ENCODE measurements around the gene SURF4.

Gene SURF4

GRCh38 chr9:133372144-133372543 lies 3.7 kb downstream of the SURF4 start:
- no peak for DNase-seq

- peak; percentile 28 for DNase-seq
These were observed 4.6 kb downstream of the SURF4 start for GRCh38 chr9:133371261-133371711.

GRCh38 chr9:133370685-133371084 lies 5.2 kb downstream of the SURF4 start:
- no peak for DNase-seq

- DNase-seq = no peak
These were observed 5.9 kb downstream of the SURF4 start for GRCh38 chr9:133369933-133370332.

GRCh38 chr9:133369422-133369821 lies 6.4 kb downstream of the SURF4 start:
- no peak for DNase-seq

GRCh38 chr9:133368249-133368881 lies 7.5 kb downstream of the SURF4 start:
- DNase-seq = no peak

GRCh38 chr9:133367778-133368177 lies 8.1 kb downstream of the SURF4 start:
- no peak for DNase-seq

- no peak for DNase-seq
These were observed 8.6 kb downstream of the SURF4 start for GRCh38 chr9:133367221-133367620.

- DNase-seq = no peak
These were observed 9.4 kb downstream of the SURF4 start for GRCh38 chr9:133366435-133366834.

- no peak for DNase-seq
These were observed 13.4 kb downstream of the SURF4 start for GRCh38 chr9:133362359-133363044.

GRCh38 chr9:133361507-133362092 lies 14.3 kb downstream of the SURF4 start:
- DNase-seq = no peak

- no peak for DNase-seq
These were observed 15.2 kb downstream of the SURF4 start for GRCh38 chr9:133360400-133361393.

- no peak for DNase-seq
These were observed 16.3 kb downstream of the SURF4 start for GRCh38 chr9:133359399-133360175.

- no peak for DNase-seq
These were observed 18.2 kb downstream of the SURF4 start for GRCh38 chr9:133357656-133358055.

GRCh38 chr9:133356391-133357091 lies 19.3 kb downstream of the SURF4 start, which contains the start of the genes SURF1 and SURF2:
SURF1 (minus strand) TSS chr9:133356487; CDS start chr9:133356453, 34 bp downstream.
SURF2 (plus strand) TSS chr9:133356550; CDS start chr9:133356593, 43 bp downstream.
- DNase-seq = peak; percentile 94

- DNase-seq = no peak
These were observed 19.9 kb downstream of the SURF4 start for GRCh38 chr9:133355881-133356357.

GRCh38 chr9:133354766-133355165 lies 21.1 kb downstream of the SURF4 start:
- DNase-seq = no peak

- DNase-seq = no peak
These were observed 22.3 kb downstream of the SURF4 start for GRCh38 chr9:133353548-133353947.

- DNase-seq = no peak
These were observed 23.1 kb downstream of the SURF4 start for GRCh38 chr9:133352635-133353340.

GRCh38 chr9:133351908-133352634 lies 23.8 kb downstream of the SURF4 start:
- DNase-seq = peak; percentile 68
